ENCODE results near the gene ZFAND2B. TPM values are rescaled to one million over a fixed set of nuclear protein-coding genes. Genes with fewer than 3 reads are reported as not detected.

ZFAND2B gene
- polyA plus RNA-seq, 1 donor from 2014 or later: 73.6 TPM

- no peak overlapping the region for H2AFZ ChIP-seq (ENCODE audit: low read depth, low read length)
- no peak for TF ChIP-seq EZH2 (IDR thresholded peaks at IDR 0.05; ENCODE audit: borderline replicate concordance, insufficient read depth, low read length, poor library complexity, severe bottlenecking)
- no peak for TF ChIP-seq CTCF (IDR thresholded peaks at IDR 0.05; ENCODE audit: poor library complexity, severe bottlenecking)
- TF ChIP-seq SMC3 (conservative IDR thresholded peaks at IDR 0.05; ENCODE audit: poor library complexity): no peak
- TF ChIP-seq EP300 (conservative IDR thresholded peaks at IDR 0.05; ENCODE audit: poor library complexity, severe bottlenecking): no peak
- no peak for TF ChIP-seq REST (IDR thresholded peaks at IDR 0.05; ENCODE audit: borderline replicate concordance)
- no peak for TF ChIP-seq RAD21 (conservative IDR thresholded peaks at IDR 0.05)
- TF ChIP-seq POLR2AphosphoS5 (IDR thresholded peaks at IDR 0.05): no peak
- no peak for TF ChIP-seq MXI1 (conservative IDR thresholded peaks at IDR 0.05; ENCODE audit: poor library complexity, severe bottlenecking)
- TF ChIP-seq TAF1 (IDR thresholded peaks at IDR 0.05; ENCODE audit: low read depth): no peak
- H3K36me3 ChIP-seq (ENCODE audit: insufficient read depth, low read length): no peaks in the 10 kb centered on the region
- no peak overlapping the region for H3K4me3 ChIP-seq (ENCODE audit: low read length)
- no peaks in the 10 kb centered on the region for H3K27me3 ChIP-seq (ENCODE audit: insufficient read depth, low read depth, low read length)
- H3K4me2 ChIP-seq (ENCODE audit: low read length): no peak overlapping the region
- H3K79me2 ChIP-seq (replicated peaks; ENCODE audit: insufficient read depth, low read length): no peaks in the 10 kb centered on the region
- H3K9ac ChIP-seq (ENCODE audit: low read length): no peak overlapping the region
- H3K27ac ChIP-seq (ENCODE audit: low read length): no peak overlapping the region
- H3K9me3 ChIP-seq (ENCODE audit: low read length): no peaks in the 10 kb centered on the region
- H4K20me1 ChIP-seq (ENCODE audit: insufficient read depth): no peaks in the 10 kb centered on the region
- no peaks in the 10 kb centered on the region for H3K9me2 ChIP-seq (ENCODE audit: insufficient read depth, low read length)
- no peaks in the 10 kb centered on the region for H3F3A ChIP-seq (ENCODE audit: insufficient read depth, low read length, poor library complexity, severe bottlenecking)
These were observed 2.0 kb upstream of the ZFAND2B start for GRCh38 chr2:219204425-219205164.

- Histone ChIP-seq H3K36me3 (ENCODE audit: insufficient read depth, low read length) (no peaks in the 10 kb centered on the region), H3K4me2 (ENCODE audit: low read length) (no peak overlapping the region), H3K27ac (ENCODE audit: low read length) (no peak overlapping the region), H3K9ac (ENCODE audit: low read length) (no peak overlapping the region), H3K4me3 (ENCODE audit: low read length) (no peak overlapping the region), H3K27me3 (ENCODE audit: insufficient read depth, low read depth, low read length) (no peaks in the 10 kb centered on the region), H3K79me2 (replicated peaks; ENCODE audit: insufficient read depth, low read length) (no peaks in the 10 kb centered on the region), H2AFZ (ENCODE audit: low read depth, low read length) (no peak overlapping the region), H3K9me3 (ENCODE audit: low read length) (no peaks in the 10 kb centered on the region), H4K20me1 (ENCODE audit: insufficient read depth) (no peaks in the 10 kb centered on the region), H3F3A (ENCODE audit: insufficient read depth, low read length, poor library complexity, severe bottlenecking) (no peaks in the 10 kb centered on the region), H3K9me2 (ENCODE audit: insufficient read depth, low read length) (no peaks in the 10 kb centered on the region)
- TF ChIP-seq SMC3 (conservative IDR thresholded peaks at IDR 0.05; ENCODE audit: poor library complexity) (no peak), RAD21 (conservative IDR thresholded peaks at IDR 0.05) (no peak), EP300 (conservative IDR thresholded peaks at IDR 0.05; ENCODE audit: poor library complexity, severe bottlenecking) (no peak), REST (IDR thresholded peaks at IDR 0.05; ENCODE audit: borderline replicate concordance) (no peak)
These were observed 1.4 kb upstream of the ZFAND2B start for GRCh38 chr2:219205165-219205538.
